ENCODE measurements around the gene FARS2.
A peak's percentile ranks its signal among the peaks of the same experiment; 100 is the strongest.

Gene FARS2

DNA sequence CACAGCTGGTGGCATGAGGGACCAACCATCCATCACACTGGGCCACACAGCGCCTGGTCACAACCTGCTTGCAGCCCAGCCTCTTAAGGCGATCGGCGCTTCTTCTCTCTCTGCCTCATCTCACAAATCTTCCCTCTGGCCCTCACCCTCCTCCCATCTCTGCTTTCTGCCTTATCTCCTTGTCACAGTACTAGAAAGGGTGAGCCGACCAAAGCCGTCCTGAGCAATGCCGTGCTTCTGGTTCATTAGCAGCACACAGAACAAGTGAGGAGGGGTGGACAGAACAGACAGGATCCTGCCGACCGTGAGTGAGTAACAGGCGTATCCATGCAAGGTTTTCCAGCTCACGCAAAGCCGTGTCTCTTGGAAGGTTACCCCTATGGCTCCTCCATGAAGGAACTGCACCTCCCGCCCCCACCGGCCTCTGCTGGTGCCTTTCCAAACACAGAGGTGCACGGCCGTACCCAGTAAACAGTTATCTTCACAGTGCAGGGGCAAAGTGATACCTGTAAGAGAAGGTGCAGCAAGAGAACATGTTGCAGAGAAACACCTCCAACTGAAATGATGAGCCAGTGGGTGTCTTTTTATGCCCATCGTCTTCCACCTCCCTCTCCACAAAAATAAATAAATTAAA lies 331.7 kb downstream of the FARS2 start:
- Histone ChIP-seq H3K23ac (ENCODE audit: low read length) (peak overlapping the region; percentile 24), H4K5ac (ENCODE audit: low read length) (no peak overlapping the region), H3K4me1 (ENCODE audit: control insufficient read depth, low read depth, low read length) (no peaks in the 10 kb centered on the region), H3K9ac (ENCODE audit: low read length) (no peak overlapping the region), H3K79me1 (ENCODE audit: low read length) (no peaks in the 10 kb centered on the region), H4K8ac (ENCODE audit: low read depth, low read length) (no peak overlapping the region), H2BK5ac (ENCODE audit: low read length) (no peak overlapping the region), H3K4ac (ENCODE audit: low read depth, low read length) (no peak overlapping the region), H2BK120ac (ENCODE audit: low read depth, low read length) (no peak overlapping the region), H3K4me3 (ENCODE audit: low read length) (no peak overlapping the region), H2BK15ac (replicated peaks; ENCODE audit: low read depth) (no peak overlapping the region), H3K4me2 (ENCODE audit: low read length) (no peak overlapping the region), H3K18ac (ENCODE audit: low read length) (no peak overlapping the region), H3K27ac (ENCODE audit: low read depth, low read length) (no peak overlapping the region), H2AK5ac (ENCODE audit: low read length) (no peak overlapping the region), H3K36me3 (ENCODE audit: control insufficient read depth, insufficient read depth, low read length) (no peaks in the 10 kb centered on the region), H3K27me3 (ENCODE audit: insufficient read depth, low read length, poor library complexity) (no peaks in the 10 kb centered on the region), H3K79me2 (ENCODE audit: control insufficient read depth, insufficient read depth, low read length) (no peaks in the 10 kb centered on the region), H3K56ac (ENCODE audit: low read length) (no peak overlapping the region)
- no CpG with 5 or more reads among the region's 17 CpGs for WGBS (ENCODE audit: extremely low coverage, insufficient coverage, low lambda C conversion rate)
- DNase-seq, result no peak

DNA sequence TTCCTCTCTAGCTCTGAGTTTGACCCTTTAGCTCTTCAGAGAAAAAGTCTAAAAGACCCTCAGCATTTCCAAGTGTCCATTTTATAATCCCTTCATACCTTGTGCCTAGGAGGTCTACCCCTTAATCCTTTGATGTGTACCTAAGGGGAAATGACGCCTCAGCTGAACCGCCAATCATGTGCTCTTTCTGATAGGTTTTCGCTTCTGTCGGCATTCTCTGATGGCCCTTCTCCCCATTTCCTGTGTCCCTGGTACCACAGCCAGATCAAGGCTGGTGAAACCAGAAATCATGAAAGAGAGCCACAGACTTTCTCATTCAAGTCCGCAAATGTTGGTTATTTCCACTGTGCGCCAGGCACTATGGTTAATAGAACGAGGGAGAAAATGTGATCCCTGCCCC lies 333.9 kb downstream of the FARS2 start:
- WGBS (ENCODE audit: extremely low coverage, insufficient coverage, low lambda C conversion rate), result no CpG with 5 or more reads among the region's 7 CpGs
- no peak overlapping the region for H3K4ac ChIP-seq (ENCODE audit: low read depth, low read length)
- H3K4me3 ChIP-seq (ENCODE audit: low read length), result no peak overlapping the region
- H3K79me2 ChIP-seq (ENCODE audit: control insufficient read depth, insufficient read depth, low read length), result no peaks in the 10 kb centered on the region
- H3K56ac ChIP-seq (ENCODE audit: low read length), result no peak overlapping the region
- no peaks in the 10 kb centered on the region for H3K27me3 ChIP-seq (ENCODE audit: insufficient read depth, low read length, poor library complexity)
- H2BK5ac ChIP-seq (ENCODE audit: low read length), result no peak overlapping the region
- no peaks in the 10 kb centered on the region for H3K79me1 ChIP-seq (ENCODE audit: low read length)
- H3K4me1 ChIP-seq (ENCODE audit: control insufficient read depth, low read depth, low read length), result no peaks in the 10 kb centered on the region
- H3K4me2 ChIP-seq (ENCODE audit: low read length), result no peak overlapping the region
- H2BK15ac ChIP-seq (replicated peaks; ENCODE audit: low read depth), result no peak overlapping the region
- H3K18ac ChIP-seq (ENCODE audit: low read length), result no peak overlapping the region
- H3K23ac ChIP-seq (ENCODE audit: low read length), result no peak overlapping the region
- H3K9ac ChIP-seq (ENCODE audit: low read length), result no peak overlapping the region
- no peak overlapping the region for H2AK5ac ChIP-seq (ENCODE audit: low read length)
- H3K27ac ChIP-seq (ENCODE audit: low read depth, low read length), result no peak overlapping the region
- H4K8ac ChIP-seq (ENCODE audit: low read depth, low read length), result no peak overlapping the region
- no peak for DNase-seq
- no peak overlapping the region for H2BK120ac ChIP-seq (ENCODE audit: low read depth, low read length)
- no peaks in the 10 kb centered on the region for H3K36me3 ChIP-seq (ENCODE audit: control insufficient read depth, insufficient read depth, low read length)
- no peak overlapping the region for H4K5ac ChIP-seq (ENCODE audit: low read length)

DNA sequence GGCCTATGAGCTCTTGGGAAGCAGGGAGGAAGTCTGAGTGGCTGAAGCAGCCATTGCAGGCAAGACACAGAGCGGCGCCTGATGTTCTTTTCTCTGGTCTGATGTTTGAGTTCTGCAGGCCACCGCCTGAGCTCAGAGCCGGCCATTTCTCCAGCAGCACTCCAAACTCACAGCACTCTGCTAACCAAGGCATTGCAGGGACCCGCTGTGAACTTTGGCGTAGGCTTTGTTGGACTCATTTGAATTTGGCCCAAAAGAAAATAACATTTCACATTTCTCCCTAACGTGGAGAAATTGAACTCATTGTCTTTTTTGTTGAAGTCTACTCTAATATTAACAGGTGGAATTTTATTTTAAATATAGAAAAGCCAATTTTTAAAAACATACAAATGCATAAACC lies 336.1 kb downstream of the FARS2 start:
- H3K18ac ChIP-seq (ENCODE audit: low read length), result no peak overlapping the region
- no peak overlapping the region for H3K23ac ChIP-seq (ENCODE audit: low read length)
- no peak overlapping the region for H2BK15ac ChIP-seq (replicated peaks; ENCODE audit: low read depth)
- H3K4me1 ChIP-seq (ENCODE audit: control insufficient read depth, low read depth, low read length), result no peaks in the 10 kb centered on the region
- DNase-seq, result no peak
- no peak overlapping the region for H3K9ac ChIP-seq (ENCODE audit: low read length)
- H3K4ac ChIP-seq (ENCODE audit: low read depth, low read length), result no peak overlapping the region
- H3K4me2 ChIP-seq (ENCODE audit: low read length), result no peak overlapping the region
- H4K8ac ChIP-seq (ENCODE audit: low read depth, low read length), result no peak overlapping the region
- H3K56ac ChIP-seq (ENCODE audit: low read length), result no peak overlapping the region
- H2BK5ac ChIP-seq (ENCODE audit: low read length), result no peak overlapping the region
- H3K27me3 ChIP-seq (ENCODE audit: insufficient read depth, low read length, poor library complexity), result no peaks in the 10 kb centered on the region
- H3K36me3 ChIP-seq (ENCODE audit: control insufficient read depth, insufficient read depth, low read length), result no peaks in the 10 kb centered on the region
- no peaks in the 10 kb centered on the region for H3K79me1 ChIP-seq (ENCODE audit: low read length)
- no peak overlapping the region for H3K27ac ChIP-seq (ENCODE audit: low read depth, low read length)
- no CpG with 5 or more reads among the region's 7 CpGs for WGBS (ENCODE audit: extremely low coverage, insufficient coverage, low lambda C conversion rate)
- H4K5ac ChIP-seq (ENCODE audit: low read length), result no peak overlapping the region
- no peak overlapping the region for H3K4me3 ChIP-seq (ENCODE audit: low read length)
- H2AK5ac ChIP-seq (ENCODE audit: low read length), result no peak overlapping the region
- H3K79me2 ChIP-seq (ENCODE audit: control insufficient read depth, insufficient read depth, low read length), result no peaks in the 10 kb centered on the region
- no peak overlapping the region for H2BK120ac ChIP-seq (ENCODE audit: low read depth, low read length)

DNA sequence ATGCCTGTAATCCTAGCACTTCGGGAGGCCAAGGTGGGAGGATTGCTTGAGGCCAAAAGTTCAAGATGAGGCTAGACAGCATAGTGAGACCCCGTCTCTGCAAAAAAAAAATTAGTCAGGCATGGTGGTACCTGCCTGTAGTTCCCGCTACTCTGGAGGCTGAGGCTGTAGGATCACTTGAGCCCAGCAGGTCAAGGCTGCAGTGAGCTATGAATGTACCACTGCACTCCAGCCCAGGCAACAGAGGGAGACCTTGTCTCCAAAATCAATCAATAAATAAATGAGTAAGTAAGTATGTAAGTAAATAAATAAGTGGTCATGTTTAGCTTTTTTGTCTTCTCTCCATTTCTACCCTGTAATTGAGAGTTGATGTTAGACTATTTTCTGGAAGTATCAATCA lies 336.8 kb downstream of the FARS2 start:
- no peak overlapping the region for H4K8ac ChIP-seq (ENCODE audit: low read depth, low read length)
- H3K4ac ChIP-seq (ENCODE audit: low read depth, low read length), result no peak overlapping the region
- no peak overlapping the region for H4K5ac ChIP-seq (ENCODE audit: low read length)
- H2BK120ac ChIP-seq (ENCODE audit: low read depth, low read length), result no peak overlapping the region
- no peaks in the 10 kb centered on the region for H3K4me1 ChIP-seq (ENCODE audit: control insufficient read depth, low read depth, low read length)
- WGBS (ENCODE audit: extremely low coverage, insufficient coverage, low lambda C conversion rate), result no CpG with 5 or more reads among the region's 3 CpGs
- H3K27me3 ChIP-seq (ENCODE audit: insufficient read depth, low read length, poor library complexity), result no peaks in the 10 kb centered on the region
- H3K56ac ChIP-seq (ENCODE audit: low read length), result no peak overlapping the region
- DNase-seq, result no peak
- H3K4me3 ChIP-seq (ENCODE audit: low read length), result no peak overlapping the region
- no peak overlapping the region for H2BK15ac ChIP-seq (replicated peaks; ENCODE audit: low read depth)
- H3K27ac ChIP-seq (ENCODE audit: low read depth, low read length), result no peak overlapping the region
- no peaks in the 10 kb centered on the region for H3K79me2 ChIP-seq (ENCODE audit: control insufficient read depth, insufficient read depth, low read length)
- no peak overlapping the region for H3K9ac ChIP-seq (ENCODE audit: low read length)
- no peaks in the 10 kb centered on the region for H3K79me1 ChIP-seq (ENCODE audit: low read length)
- H3K23ac ChIP-seq (ENCODE audit: low read length), result no peak overlapping the region
- H2BK5ac ChIP-seq (ENCODE audit: low read length), result no peak overlapping the region
- no peak overlapping the region for H3K4me2 ChIP-seq (ENCODE audit: low read length)
- no peak overlapping the region for H3K18ac ChIP-seq (ENCODE audit: low read length)
- H2AK5ac ChIP-seq (ENCODE audit: low read length), result no peak overlapping the region
- no peaks in the 10 kb centered on the region for H3K36me3 ChIP-seq (ENCODE audit: control insufficient read depth, insufficient read depth, low read length)

DNA sequence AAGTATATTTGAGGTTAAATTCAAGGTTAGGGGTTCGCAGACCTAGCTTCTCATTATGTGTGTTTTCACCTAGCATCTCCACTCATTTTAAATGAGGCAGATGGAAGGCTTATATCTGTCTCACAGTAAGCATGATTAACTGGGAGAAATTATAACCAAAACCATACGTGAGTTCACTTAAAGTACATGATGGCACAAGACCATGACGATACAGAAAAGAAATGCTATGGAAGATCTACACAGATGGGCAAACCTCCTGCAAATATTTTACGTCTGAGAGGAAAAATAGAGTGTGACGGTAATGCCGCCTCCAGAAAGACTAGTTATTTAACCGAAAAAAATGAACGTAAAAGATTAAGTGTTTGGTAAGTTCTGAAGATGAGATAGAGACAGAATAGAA lies 337.8 kb downstream of the FARS2 start:
- Histone ChIP-seq H3K36me3 (ENCODE audit: control insufficient read depth, insufficient read depth, low read length) (no peaks in the 10 kb centered on the region), H3K56ac (ENCODE audit: low read length) (no peak overlapping the region), H3K9ac (ENCODE audit: low read length) (no peak overlapping the region), H4K8ac (ENCODE audit: low read depth, low read length) (no peak overlapping the region), H3K4me1 (ENCODE audit: control insufficient read depth, low read depth, low read length) (no peaks in the 10 kb centered on the region), H3K27ac (ENCODE audit: low read depth, low read length) (no peak overlapping the region), H3K18ac (ENCODE audit: low read length) (no peak overlapping the region), H4K5ac (ENCODE audit: low read length) (no peak overlapping the region), H2BK5ac (ENCODE audit: low read length) (no peak overlapping the region), H3K79me1 (ENCODE audit: low read length) (no peaks in the 10 kb centered on the region), H3K4me3 (ENCODE audit: low read length) (no peak overlapping the region), H2BK15ac (replicated peaks; ENCODE audit: low read depth) (no peak overlapping the region), H3K23ac (ENCODE audit: low read length) (no peak overlapping the region), H3K4ac (ENCODE audit: low read depth, low read length) (no peak overlapping the region), H3K4me2 (ENCODE audit: low read length) (no peak overlapping the region), H2AK5ac (ENCODE audit: low read length) (no peak overlapping the region), H3K27me3 (ENCODE audit: insufficient read depth, low read length, poor library complexity) (no peaks in the 10 kb centered on the region), H2BK120ac (ENCODE audit: low read depth, low read length) (no peak overlapping the region), H3K79me2 (ENCODE audit: control insufficient read depth, insufficient read depth, low read length) (no peaks in the 10 kb centered on the region)
- DNase-seq, result no peak
- 90% methylated on average over 4 of the region's 8 CpGs for WGBS (ENCODE audit: extremely low coverage, insufficient coverage, low lambda C conversion rate)

DNA sequence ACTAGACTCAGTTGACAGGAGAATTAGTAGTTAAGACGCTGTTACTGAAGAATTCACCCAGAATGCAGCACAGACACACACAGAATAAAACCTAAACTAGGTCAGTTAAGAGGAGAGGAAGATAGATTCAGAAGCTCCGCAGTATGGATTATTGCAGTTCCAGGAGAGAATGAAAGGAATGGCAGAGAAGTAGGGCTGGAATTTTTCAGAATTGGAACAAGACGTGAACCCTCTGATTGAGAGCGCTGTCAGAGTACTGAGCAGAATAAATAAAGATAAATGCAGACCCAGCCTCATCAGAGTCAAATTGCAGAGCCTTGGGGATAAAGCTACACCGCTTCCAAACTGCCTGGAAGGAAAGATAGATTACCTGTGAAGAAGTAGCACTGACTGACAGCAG lies 344.6 kb downstream of the FARS2 start:
- no peak for DNase-seq
- H2BK120ac ChIP-seq (ENCODE audit: low read depth, low read length), result no peak overlapping the region
- no CpG with 5 or more reads among the region's 5 CpGs for WGBS (ENCODE audit: extremely low coverage, insufficient coverage, low lambda C conversion rate)

More for the DNA sequence above, 344.6 kb downstream of the FARS2 start:
- Histone ChIP-seq H3K27me3 (ENCODE audit: insufficient read depth, low read length, poor library complexity) (no peaks in the 10 kb centered on the region), H3K56ac (ENCODE audit: low read length) (no peak overlapping the region), H2AK5ac (ENCODE audit: low read length) (no peak overlapping the region), H3K79me1 (ENCODE audit: low read length) (no peaks in the 10 kb centered on the region), H2BK5ac (ENCODE audit: low read length) (no peak overlapping the region), H3K4me3 (ENCODE audit: low read length) (no peak overlapping the region), H3K23ac (ENCODE audit: low read length) (no peak overlapping the region), H3K36me3 (ENCODE audit: control insufficient read depth, insufficient read depth, low read length) (no peaks in the 10 kb centered on the region), H3K4me2 (ENCODE audit: low read length) (no peak overlapping the region), H3K9ac (ENCODE audit: low read length) (no peak overlapping the region), H4K8ac (ENCODE audit: low read depth, low read length) (no peak overlapping the region), H3K4me1 (ENCODE audit: control insufficient read depth, low read depth, low read length) (no peaks in the 10 kb centered on the region), H2BK15ac (replicated peaks; ENCODE audit: low read depth) (no peak overlapping the region), H3K27ac (ENCODE audit: low read depth, low read length) (no peak overlapping the region), H3K18ac (ENCODE audit: low read length) (no peak overlapping the region), H3K4ac (ENCODE audit: low read depth, low read length) (no peak overlapping the region), H4K5ac (ENCODE audit: low read length) (no peak overlapping the region), H3K79me2 (ENCODE audit: control insufficient read depth, insufficient read depth, low read length) (no peaks in the 10 kb centered on the region)

Measured in mesendoderm (in vitro differentiated cells).